GM21381 (cell line): ENCODE results near the gene PCMTD2.
"Not testable (repeated sequence)": the region's sequence is repeated elsewhere in the genome, so short reads cannot be mapped to it uniquely, and the experiment has no call there.

Experiments
- ATAC-seq: cut with Tn5 transposase; IDR thresholded peaks from one replicate; pipeline ENCODE4 v1.9.1; 2021; ENCODE audit warnings: mild to moderate bottlenecking, moderate library complexity; ENCODE audit not compliant: unreplicated experiment

The PCMTD2 gene

GRCh38 chr20:64285579-64286446 is 30.3 kb downstream of the PCMTD2 start:
- ATAC-seq: peak; percentile 92

DNA sequence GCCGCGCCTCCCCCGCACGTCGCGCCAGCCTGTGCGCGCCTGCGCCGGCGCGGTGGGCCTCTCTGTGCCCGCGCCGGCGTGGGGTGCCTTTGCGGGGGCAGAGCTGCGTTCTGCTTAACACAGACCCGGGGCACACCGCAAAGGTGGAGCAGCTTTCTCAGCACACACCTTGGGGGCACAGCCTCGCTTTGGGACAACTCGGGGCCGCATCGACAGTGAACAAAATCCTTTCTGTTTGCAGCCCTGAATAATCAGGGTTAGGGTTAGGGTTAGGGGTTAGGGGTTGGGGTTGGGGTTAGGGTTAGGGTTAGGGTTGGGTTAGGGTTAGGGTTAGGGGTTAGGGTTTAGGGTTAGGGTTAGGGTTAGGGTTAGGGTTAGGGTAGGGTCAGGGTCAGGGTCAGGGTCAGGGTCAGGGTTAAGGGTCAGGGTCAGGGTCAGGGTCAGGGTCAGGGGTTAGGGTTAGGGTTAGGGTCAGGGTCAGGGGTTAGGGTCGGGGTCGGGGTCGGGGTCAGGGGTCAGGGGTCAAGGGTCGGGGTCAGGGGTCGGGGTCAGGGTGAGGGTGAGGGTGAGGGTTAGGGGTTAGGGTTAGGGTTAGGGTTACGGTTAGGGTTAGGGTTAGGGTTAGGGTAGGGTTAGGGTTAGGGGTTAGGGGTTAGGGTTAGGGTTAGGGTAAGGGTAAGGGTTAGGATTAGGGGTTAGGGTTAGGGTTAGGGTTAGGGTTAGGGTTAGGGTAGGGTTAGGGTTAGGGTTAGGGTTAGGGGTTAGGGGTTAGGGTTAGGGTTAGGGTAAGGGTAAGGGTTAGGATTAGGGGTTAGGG is 31.1 kb downstream of the PCMTD2 start:
- ATAC-seq: not testable (repeated sequence)

- ATAC-seq: not testable (repeated sequence)
Observed at GRCh38 chr20:64287264-64287590, 31.7 kb downstream of the PCMTD2 start.

DNA sequence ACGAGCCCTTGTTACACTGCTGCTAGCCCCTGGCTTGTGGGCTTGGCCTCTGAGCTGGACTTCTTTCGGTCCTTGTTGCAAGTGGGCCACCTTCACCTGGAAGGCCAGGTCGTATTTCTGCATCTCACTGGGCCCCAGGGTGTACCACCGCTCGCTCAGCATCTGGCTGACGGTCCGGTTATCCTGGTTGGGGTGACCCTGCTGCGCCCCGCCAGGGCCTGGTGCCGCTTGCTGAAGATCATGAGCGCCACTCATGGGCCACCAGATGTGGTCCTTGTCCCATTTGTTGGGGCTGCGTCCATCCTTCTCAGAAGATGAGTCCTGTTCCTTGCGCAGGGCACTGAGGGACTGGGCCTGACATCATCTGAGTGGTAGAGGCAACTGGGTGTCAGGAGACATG is 36.6 kb downstream of the PCMTD2 start:
- ATAC-seq: not testable (repeated sequence)

- ATAC-seq: not testable (repeated sequence)
Observed at GRCh38 chr20:64303086-64303485, 47.5 kb downstream of the PCMTD2 start.

DNA sequence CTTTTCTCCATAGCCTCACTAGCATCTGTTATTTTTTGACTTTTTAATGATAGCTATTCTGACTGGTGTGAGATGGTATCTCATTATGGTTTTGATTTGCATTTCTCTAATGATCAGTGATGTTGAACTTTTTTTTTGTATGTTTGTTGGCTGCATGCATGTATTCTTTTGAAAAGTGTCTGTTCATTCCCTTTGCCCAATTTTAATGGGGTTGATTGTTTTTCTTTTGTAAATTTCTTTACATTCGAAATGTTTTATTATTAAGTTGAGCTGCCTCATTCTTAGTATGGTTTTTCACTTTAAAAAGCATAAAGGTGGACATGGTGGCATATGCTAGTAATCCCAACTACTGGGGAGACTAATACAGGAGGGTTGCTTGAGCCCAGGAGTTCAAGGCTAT is 58.2 kb downstream of the PCMTD2 start:
- not testable (repeated sequence) for ATAC-seq

- ATAC-seq: not testable (repeated sequence)
Observed at GRCh38 chr20:64315381-64315780, 59.8 kb downstream of the PCMTD2 start.

DNA sequence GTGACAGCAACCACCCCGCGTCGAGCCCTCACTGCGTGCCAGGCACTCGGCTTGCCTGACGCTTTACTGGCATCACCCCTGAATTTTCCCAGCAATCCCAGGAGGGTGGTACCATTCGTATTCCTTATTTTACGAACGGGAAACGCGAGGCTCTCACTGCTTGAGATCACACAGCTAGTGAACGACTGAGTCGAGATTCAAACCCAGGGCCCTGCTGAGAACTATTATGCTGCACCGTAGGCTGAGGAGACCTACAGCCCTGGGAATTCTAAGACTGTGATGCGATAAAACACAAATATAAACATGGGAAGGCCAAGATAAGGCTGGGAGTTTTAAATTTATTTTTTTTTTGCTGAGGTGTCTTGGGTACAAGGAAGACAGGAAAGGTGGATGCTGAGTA is 60.3 kb downstream of the PCMTD2 start:
- not testable (repeated sequence) for ATAC-seq

DNA sequence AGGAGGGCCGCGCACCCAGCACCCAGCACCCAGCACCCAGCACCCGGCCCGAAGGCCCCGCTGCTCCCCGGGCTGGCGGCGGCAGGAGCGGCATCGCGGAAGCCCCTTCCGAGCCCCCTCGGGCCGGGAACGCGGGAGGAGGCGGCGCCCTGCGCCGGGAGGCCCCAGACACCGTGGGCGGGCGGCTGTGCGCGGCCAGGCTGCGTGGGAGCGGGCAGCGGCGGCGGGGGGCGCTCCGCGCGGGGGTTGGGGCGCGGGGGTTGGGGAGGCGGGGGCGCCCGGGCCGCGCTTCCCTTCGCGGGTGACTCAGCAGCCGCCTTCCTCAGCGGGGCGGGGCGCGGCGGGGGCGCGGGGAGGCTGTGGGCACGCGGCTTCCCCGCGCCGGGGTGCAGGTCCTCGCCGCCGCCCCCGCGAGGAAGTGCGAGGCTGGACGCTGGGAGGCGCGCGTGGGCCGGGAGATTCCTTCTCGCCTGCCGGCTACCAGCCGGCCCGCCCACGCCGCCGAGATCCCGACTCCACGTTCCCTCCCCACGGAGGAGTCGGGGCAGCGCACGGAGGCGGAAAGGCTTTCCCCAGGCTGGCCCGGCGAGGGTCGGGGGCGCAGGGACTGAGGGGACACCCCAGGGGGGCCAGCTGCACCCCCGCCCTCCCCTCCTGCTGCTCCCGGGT is 61.0 kb downstream of the PCMTD2 start:
- ATAC-seq: not testable (repeated sequence)

- not testable (repeated sequence) for ATAC-seq
Observed at GRCh38 chr20:64317331-64317730, 61.8 kb downstream of the PCMTD2 start.

DNA sequence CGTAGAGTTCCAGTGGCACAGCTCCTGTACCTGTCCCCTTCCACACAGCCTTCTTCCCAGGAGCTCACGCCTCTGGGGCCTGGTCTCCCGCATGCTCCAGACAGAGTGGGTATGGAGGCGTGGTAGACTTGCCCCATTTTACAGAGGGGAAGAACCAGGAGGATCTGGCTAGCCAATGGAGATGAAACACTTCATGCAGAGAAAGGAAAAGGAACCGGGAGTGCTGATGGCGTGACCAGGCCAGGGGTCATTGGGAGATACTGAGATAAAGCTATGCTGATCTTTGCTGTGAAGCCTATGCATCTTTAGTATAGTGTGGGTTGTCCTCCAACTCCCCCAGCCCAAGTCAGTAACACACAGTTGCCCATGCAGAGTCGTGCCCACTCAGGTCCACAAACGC is 62.5 kb downstream of the PCMTD2 start:
- ATAC-seq: not testable (repeated sequence)

DNA sequence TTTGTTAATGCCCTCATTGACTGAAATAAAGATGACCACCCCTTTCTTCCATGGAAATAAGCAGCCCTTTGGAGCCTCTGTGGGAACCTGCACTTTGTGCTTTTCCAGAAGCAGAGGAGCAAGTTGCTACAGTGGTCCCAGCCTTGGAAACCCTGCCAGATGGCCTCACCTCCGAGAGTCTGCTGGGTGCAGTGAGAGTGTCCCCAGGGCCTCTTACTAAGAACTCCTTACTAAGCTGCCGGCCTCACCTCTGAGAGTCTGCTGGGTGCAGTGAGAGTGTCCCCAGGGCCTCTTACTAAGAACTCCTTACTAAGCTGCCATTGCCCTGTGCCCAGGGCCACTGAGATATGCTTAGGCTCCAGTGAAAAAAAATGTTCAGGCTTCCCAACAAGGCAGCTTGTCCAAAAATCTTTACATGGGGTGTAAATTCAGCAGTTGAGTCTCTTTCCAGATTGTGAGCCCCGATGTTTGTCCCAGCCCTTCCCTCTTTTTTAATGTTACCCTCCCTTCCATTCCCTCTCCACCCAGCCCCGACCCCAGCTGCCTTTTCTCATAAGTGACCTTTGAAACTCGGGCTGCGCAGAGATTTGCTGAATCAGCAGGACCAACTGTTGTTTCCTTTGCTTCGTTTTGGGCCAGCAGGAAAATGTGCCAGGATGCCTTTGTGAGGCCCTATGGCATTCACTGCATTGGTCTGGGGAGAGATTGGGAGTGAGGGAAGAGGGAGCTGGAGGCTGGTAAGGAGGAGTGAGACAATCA is 66.7 kb downstream of the PCMTD2 start:
- ATAC-seq: not testable (repeated sequence)
